GM12878 (cell line): ENCODE data around the gene TRPM3. TPM values are rescaled to one million over a fixed set of nuclear protein-coding genes. Genes with fewer than 3 reads are reported as not detected.

ENCODE experiments used
- ATAC-seq: fragments of 200-7000 bp; cut with Tn5 transposase; 3 replicates; pipeline ENCODE4 v1.9.1; 2020; ENCODE audit warnings: mild to moderate bottlenecking, moderate library complexity
- BruUV-seq: library from RNA; stranded (reverse); fragments of 400-500 nt; replicated peaks from 2 replicates; lab custom pipeline; 2021; lab: Mats Ljungman, UMichigan
- CTCF ChIA-PET: fragments of 300-600 bp; sonication (Branson Sonifier 250); formaldehyde crosslinking; extraction: SDS; loops from one replicate; lab custom pipeline; 2021; ENCODE audit warnings: inconsistent platforms; lab: Yijun Ruan, JAX
- POLR2A ChIA-PET: fragments of 350-600 bp; formaldehyde crosslinking; extraction: SDS; loops from one replicate; lab custom pipeline; 2021; ENCODE audit warnings: inconsistent platforms; lab: Charles Lee
- RAD21 ChIA-PET: fragments of 300-600 bp; sonication (Branson Sonifier 250); formaldehyde crosslinking; loops from one replicate; lab custom pipeline; 2023; ENCODE audit warnings: antibody characterized with exemption; ENCODE audit not compliant: unreplicated experiment; lab: Charles Lee
- SMC1A ChIA-PET: fragments of 300-600 bp; sonication (Branson Sonifier 250); formaldehyde crosslinking; loops from one replicate; lab custom pipeline; 2023; ENCODE audit not compliant: unreplicated experiment, uncharacterized antibody; lab: Charles Lee
- DNase-seq: peaks from one replicate; pipeline ENCODE4 v3.0.0-alpha.2; 2011; ENCODE audit warnings: low read depth, low spot score
- FAIRE-seq: peaks from 3 replicates; lab custom pipeline; 2011; peaks lifted over from hg19 to GRCh38; lab: Jason Lieb, UNC
- H2AFZ ChIP-seq: 2 replicates; pipeline ENCODE4 v1.6.0; 2011; ENCODE audit warnings: low read depth, low read length, control low read depth; ENCODE audit not compliant: control insufficient read depth
- H3K27ac ChIP-seq: 2 replicates; pipeline ENCODE4 v1.5.1; 2011; ENCODE audit warnings: control low read depth; ENCODE audit not compliant: control insufficient read depth, insufficient read depth
- H3K27me3 ChIP-seq, 2 experiments: replicated peaks in 1 of 2; 2 replicates each; pipeline versions ENCODE4 v1.6.0 to v1.6.1; 2011; ENCODE audit warnings: low read length in 1 of 2; ENCODE audit not compliant: control insufficient read depth in 2 of 2, insufficient read depth in 2 of 2
- H3K36me3 ChIP-seq, 2 experiments: 2 replicates each; pipeline ENCODE4 v1.5.1; 2011; ENCODE audit warnings: low read length in 1 of 2; ENCODE audit not compliant: control insufficient read depth in 2 of 2, insufficient read depth in 2 of 2
- H3K4me1 ChIP-seq: 2 replicates; pipeline ENCODE4 v1.6.1; 2011; ENCODE audit warnings: mild to moderate bottlenecking, low read length, moderate library complexity, mixed read lengths; ENCODE audit not compliant: control insufficient read depth, insufficient read depth
- H3K4me2 ChIP-seq: 2 replicates; pipeline ENCODE4 v1.6.0; 2011; ENCODE audit warnings: control low read depth; ENCODE audit not compliant: control insufficient read depth, insufficient read depth
- H3K4me3 ChIP-seq: fragments of 200-600 bp; sonication (generic); 2 replicates; pipeline ENCODE4 v1.5.1; 2016
- H3K79me2 ChIP-seq: 2 replicates; pipeline ENCODE4 v1.6.0; 2011; ENCODE audit warnings: low read length; ENCODE audit not compliant: control insufficient read depth, insufficient read depth
- H3K9ac ChIP-seq: 2 replicates; pipeline ENCODE4 v1.8.0; 2011; ENCODE audit warnings: low read length, control low read depth, mixed read lengths; ENCODE audit not compliant: control insufficient read depth, insufficient read depth
- H3K9me3 ChIP-seq: replicated peaks from 3 replicates; pipeline ENCODE4 v1.5.1; 2011; ENCODE audit warnings: mild to moderate bottlenecking, low read length; ENCODE audit not compliant: control insufficient read depth, insufficient read depth
- H4K20me1 ChIP-seq: 2 replicates; pipeline ENCODE4 v1.6.0; 2011; ENCODE audit not compliant: control insufficient read depth, insufficient read depth
- ATF3 ChIP-seq: IDR thresholded peaks from 2 replicates; pipeline ENCODE4 v1.6.1; 2011; ENCODE audit warnings: low read depth, mild to moderate bottlenecking, low read length, moderate library complexity, borderline replicate concordance; ENCODE audit errors: extremely low read depth
- BCL3 ChIP-seq: IDR thresholded peaks from 2 replicates; pipeline ENCODE4 v1.6.1; 2011; ENCODE audit warnings: borderline replicate concordance, low read depth, mild to moderate bottlenecking, moderate library complexity, low read length; ENCODE audit not compliant: insufficient read depth, poor library complexity, severe bottlenecking
- BRCA1 ChIP-seq: IDR thresholded peaks from 2 replicates; pipeline ENCODE4 v1.6.1; 2011; ENCODE audit warnings: low read depth, low read length, improper control_type of control experiment
- CBFB ChIP-seq: IDR thresholded peaks from 2 replicates; pipeline ENCODE4 v1.6.1; 2016; ENCODE audit warnings: antibody characterized with exemption, low read depth
- CBX3 ChIP-seq: fragments of 200-600 bp; sonication (generic); IDR thresholded peaks from 2 replicates; pipeline ENCODE4 v1.6.1; 2016; ENCODE audit warnings: low read depth, borderline replicate concordance
- CEBPB ChIP-seq, 2 experiments: fragments of 150-350 bp in 1 of 2; IDR thresholded peaks; 2 replicates each; pipeline ENCODE4 v1.6.1; 2012 to 2014; ENCODE audit warnings: low read depth in 2 of 2, low read length in 2 of 2, borderline replicate concordance in 1 of 2, inconsistent platforms in 1 of 2
- CHD2 ChIP-seq: IDR thresholded peaks from 2 replicates; pipeline ENCODE4 v1.6.1; 2011; ENCODE audit warnings: low read depth, low read length, improper control_type of control experiment, borderline replicate concordance
- FOXM1 ChIP-seq: IDR thresholded peaks from 2 replicates; pipeline ENCODE4 v1.6.1; 2012; ENCODE audit warnings: low read depth, mild to moderate bottlenecking, inconsistent platforms, low read length, moderate library complexity
- MTA3 ChIP-seq: IDR thresholded peaks from 2 replicates; pipeline ENCODE4 v1.6.1; 2012; ENCODE audit warnings: low read length, inconsistent platforms, borderline replicate concordance
- NR2C1 ChIP-seq: fragments of 450-650 bp; IDR thresholded peaks from 2 replicates; pipeline ENCODE4 v1.6.1; 2017; ENCODE audit warnings: antibody characterized with exemption, mild to moderate bottlenecking, moderate library complexity
- RBBP5 ChIP-seq: fragments of 200-600 bp; sonication (generic); conservative IDR thresholded peaks from 2 replicates; pipeline ENCODE4 v1.6.1; 2016
- RCOR1 ChIP-seq: conservative IDR thresholded peaks from 2 replicates; pipeline ENCODE4 v1.6.1; 2012; ENCODE audit warnings: low read depth, low read length, improper control_type of control experiment
- RUNX3 ChIP-seq: IDR thresholded peaks from 2 replicates; pipeline ENCODE4 v1.6.1; 2012; ENCODE audit warnings: low read length, inconsistent platforms
- SIX5 ChIP-seq: IDR thresholded peaks from 2 replicates; pipeline ENCODE4 v1.6.1; 2011; ENCODE audit warnings: mild to moderate bottlenecking, low read depth, low read length, moderate library complexity; ENCODE audit not compliant: severe bottlenecking
- STAT3 ChIP-seq: IDR thresholded peaks from 2 replicates; pipeline ENCODE4 v1.6.1; 2011; ENCODE audit warnings: low read depth, low read length, improper control_type of control experiment
- SUPT20H ChIP-seq: IDR thresholded peaks from 2 replicates; pipeline ENCODE4 v1.6.1; 2011; ENCODE audit warnings: low read depth, mild to moderate bottlenecking, low read length, moderate library complexity, borderline replicate concordance; ENCODE audit not compliant: control insufficient read depth
- TAF1 ChIP-seq: IDR thresholded peaks from 2 replicates; pipeline ENCODE4 v1.6.1; 2011; ENCODE audit warnings: mild to moderate bottlenecking, low read depth, low read length, borderline replicate concordance
- WGBS: methylation state at CpG from one replicate; pipeline ENCODE4 v1.1.6; 2016; ENCODE audit warnings: low lambda C conversion rate; ENCODE audit not compliant: insufficient replicate concordance, insufficient coverage; ENCODE audit errors: missing lambda C conversion rate; 5-methylcytosine and 5-hydroxymethylcytosine counted together
- in situ Hi-C: fragments of 300-500 bp; cut with MboI; formaldehyde crosslinking; loops from 9 replicates; pipeline ENCODE4 v1.14.3; 2018; ENCODE audit warnings: mixed read lengths
- intact Hi-C: fragments of 100-400 bp; cut with micrococcal nuclease; formaldehyde crosslinking; loops from one replicate; pipeline ENCODE4 v1.14.2; 2022; ENCODE audit not compliant: unreplicated experiment
- polyA plus RNA-seq, 11 experiments: library from polyadenylated mRNA; depleted of rRNA in 4 of 11; unstranded in 6 of 11; stranded (reverse) in 5 of 11; fragments of >200 nt; fragmentation: Nextera tagmentation in 4 of 11; fragmentation: Illumina TruSeq in 1 of 11; extraction: Ambion mirVana in 4 of 11; extraction: Trizol in 1 of 11; gene quantifications; 1 replicate in 1 of 11; 2 replicates in 10 of 11; pipeline versions ENCODE4 v1.2.1 to v1.2.3, GENCODE V29; 2011 to 2016; ENCODE audit warnings: inconsistent platforms in 2 of 11, missing spikeins in 2 of 11, low read depth in 1 of 11
- total RNA-seq, 4 experiments: library from RNA; depleted of rRNA in 3 of 4; stranded (reverse); fragments of >200 nt in 3 of 4; fragmentation: Illumina TruSeq in 1 of 4; extraction: Trizol in 1 of 4; gene quantifications; 2 replicates each; pipeline versions ENCODE4 v1.2.1 to v1.2.3, GENCODE V29; 2013 to 2021
- TF ChIP-seq, protein P1 (sequence below): fragments of 450-650 bp; IDR thresholded peaks from 2 replicates; pipeline ENCODE4 v1.6.1; 2018; ENCODE audit warnings: borderline replicate concordance, mild to moderate bottlenecking; ENCODE audit not compliant: partially characterized antibody

TRPM3 gene
- total and polyA plus RNA-seq, 10 of the 15 experiments (the other 5 are each of a cell fraction or from before 2014, with no cell fraction given): not detected

DNA sequence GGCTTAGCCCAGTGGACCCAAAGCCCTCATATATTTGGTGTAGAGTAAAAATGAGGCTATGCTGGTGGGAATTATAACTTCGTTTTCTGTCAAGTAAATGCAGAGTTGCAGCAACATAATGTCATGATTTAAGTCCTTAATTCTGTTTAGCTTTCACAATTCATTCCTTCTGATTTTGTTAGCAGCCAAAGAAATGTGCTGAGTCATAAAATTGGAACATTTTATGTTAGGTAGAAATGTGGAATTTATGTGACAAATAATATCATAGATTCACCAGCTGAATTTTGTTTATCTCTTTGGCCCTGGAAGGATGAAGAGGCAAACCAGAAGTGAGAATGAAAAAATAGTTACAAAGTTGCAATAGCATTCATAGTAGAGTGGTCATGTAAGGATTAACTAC lies 247.0 kb downstream of the TRPM3 start:
- in situ Hi-C loops: no loop called here
- H3K4me3 ChIP-seq: no peak overlapping the region

More for the DNA sequence above, 247.0 kb downstream of the TRPM3 start:
- Histone ChIP-seq H3K4me1 (no peaks in the 10 kb centered on the region), H2AFZ (no peak overlapping the region), H4K20me1 (no peaks in the 10 kb centered on the region), H3K27me3 (no peaks in the 10 kb centered on the region; a peak in 2 of 4 replicates), H3K9me3 (no peaks in the 10 kb centered on the region), H3K79me2 (no peaks in the 10 kb centered on the region), H3K4me2 (no peak overlapping the region), H3K36me3 (no peaks in the 10 kb centered on the region), H3K27ac (no peak overlapping the region), H3K9ac (no peak overlapping the region)
- ChIA-PET SMC1A (no interaction called here), CTCF (no interaction called here), POLR2A (no interaction called here), RAD21 (no interaction called here)
- no peak for ATAC-seq
- 25% methylated on average over 1 of the region's 1 CpG for WGBS
- no peak for FAIRE-seq
- intact Hi-C loops: no loop called here
- DNase-seq: no peak
- no TSS peak for BruUV-seq
- TF ChIP-seq, protein P1, sequence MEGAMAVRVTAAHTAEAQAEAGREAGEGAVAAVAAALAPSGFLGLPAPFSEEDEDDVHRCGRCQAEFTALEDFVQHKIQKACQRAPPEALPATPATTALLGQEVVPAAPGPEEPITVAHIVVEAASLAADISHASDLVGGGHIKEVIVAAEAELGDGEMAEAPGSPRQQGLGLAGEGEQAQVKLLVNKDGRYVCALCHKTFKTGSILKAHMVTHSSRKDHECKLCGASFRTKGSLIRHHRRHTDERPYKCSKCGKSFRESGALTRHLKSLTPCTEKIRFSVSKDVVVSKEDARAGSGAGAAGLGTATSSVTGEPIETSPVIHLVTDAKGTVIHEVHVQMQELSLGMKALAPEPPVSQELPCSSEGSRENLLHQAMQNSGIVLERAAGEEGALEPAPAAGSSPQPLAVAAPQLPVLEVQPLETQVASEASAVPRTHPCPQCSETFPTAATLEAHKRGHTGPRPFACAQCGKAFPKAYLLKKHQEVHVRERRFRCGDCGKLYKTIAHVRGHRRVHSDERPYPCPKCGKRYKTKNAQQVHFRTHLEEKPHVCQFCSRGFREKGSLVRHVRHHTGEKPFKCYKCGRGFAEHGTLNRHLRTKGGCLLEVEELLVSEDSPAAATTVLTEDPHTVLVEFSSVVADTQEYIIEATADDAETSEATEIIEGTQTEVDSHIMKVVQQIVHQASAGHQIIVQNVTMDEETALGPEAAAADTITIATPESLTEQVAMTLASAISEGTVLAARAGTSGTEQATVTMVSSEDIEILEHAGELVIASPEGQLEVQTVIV: no peak
- TF ChIP-seq CEBPB (IDR thresholded peaks at IDR 0.05; ENCODE audit: borderline replicate concordance in 1 of 2, low read depth in 2 of 2, low read length in 2 of 2) (no peak), CHD2 (no peak), SUPT20H (no peak), ATF3 (no peak), TAF1 (no peak), FOXM1 (no peak), STAT3 (no peak), MTA3 (no peak), SIX5 (no peak), NR2C1 (no peak), CBFB (no peak), BCL3 (no peak), RBBP5 (no peak), RUNX3 (no peak), CBX3 (no peak), BRCA1 (no peak), RCOR1 (no peak)
